Esophagus muscularis mucosa (tissue), 4 donors: ENCODE results near the gene NAV3. TPM values are rescaled to one million over a fixed set of nuclear protein-coding genes. Genes with fewer than 3 reads are reported as not detected.
A peak's percentile ranks its signal among the peaks of the same experiment; 100 is the strongest.

Experiments
- DNase-seq: peaks from one replicate; pipeline ENCODE4 v3.0.0-alpha.2; 2017; ENCODE audit errors: extremely low spot score
- H3K27ac ChIP-seq, 4 donors: fragments of 200-600 bp; sonication (generic); replicated peaks in 1 of 4; 1 replicate in 3 of 4; 2 replicates in 1 of 4; pipeline ENCODE4 v1.5.1; 2016 to 2019; ENCODE audit warnings: mild to moderate bottlenecking in 1 of 4
- H3K27me3 ChIP-seq, 4 donors: fragments of 200-600 bp; sonication (generic); one replicate each; pipeline versions ENCODE4 v1.5.1 to v1.6.0; 2016 to 2019
- H3K36me3 ChIP-seq, 4 donors: fragments of 200-600 bp; sonication (generic); one replicate each; pipeline ENCODE4 v1.5.1; 2016 to 2019
- H3K4me1 ChIP-seq, 4 donors: fragments of 200-600 bp; sonication (generic); one replicate each; pipeline ENCODE4 v1.5.1; 2016 to 2019
- H3K4me3 ChIP-seq, 4 donors: fragments of 200-600 bp; sonication (generic); 1 replicate in 2 of 4; 2 replicates in 2 of 4; pipeline ENCODE4 v1.5.1; 2016 to 2019; ENCODE audit warnings: mild to moderate bottlenecking in 4 of 4, moderate library complexity in 1 of 4
- H3K9me3 ChIP-seq, 4 donors: fragments of 200-600 bp; sonication (generic); 1 replicate in 3 of 4; 2 replicates in 1 of 4; pipeline ENCODE4 v1.5.1; 2016 to 2019
- CTCF ChIP-seq, 3 experiments: fragments of 200-600 bp in 2 of 3; fragments of 450-650 bp in 1 of 3; sonication (generic) in 2 of 3; IDR thresholded peaks; one replicate each; pipeline ENCODE4 v1.5.1; 2017 to 2019; ENCODE audit warnings: antibody characterized with exemption in 3 of 3, mild to moderate bottlenecking in 2 of 3, moderate library complexity in 1 of 3
- EP300 ChIP-seq: sonication (generic); formaldehyde crosslinking; IDR thresholded peaks from one replicate; pipeline ENCODE4 v1.6.1; 2017; ENCODE audit warnings: antibody characterized with exemption
- POLR2A ChIP-seq: fragments of 450-650 bp; IDR thresholded peaks from one replicate; pipeline ENCODE4 v1.6.1; 2017; ENCODE audit warnings: antibody characterized with exemption, moderate library complexity, mild to moderate bottlenecking, low read depth
- POLR2AphosphoS5 ChIP-seq, 2 donors: sonication (generic); formaldehyde crosslinking; IDR thresholded peaks; one replicate each; pipeline ENCODE4 v1.6.1; 2017; ENCODE audit warnings: antibody characterized with exemption in 2 of 2
- WGBS: methylation state at CpG from one replicate; pipeline ENCODE4 v1.1.5; 2018; 5-methylcytosine and 5-hydroxymethylcytosine counted together
- intact Hi-C: fragments of 100-400 bp; cut with DNase I; formaldehyde crosslinking; loops from one replicate; pipeline ENCODE4 v1.15.1; 2023
- total RNA-seq, 4 donors: library from RNA; depleted of rRNA; stranded (reverse); fragments of >200 nt; gene quantifications; one replicate each; pipeline versions ENCODE4 v1.1.0 to v1.2.1, GENCODE V29; 2016

NAV3 gene
- total RNA-seq, 4 donors from 2014 or later = 4.3 to 9.6 (median 5.4) TPM

GRCh38 chr12:77924703-77925102 lies 94.0 kb downstream of the NAV3 start:
- Histone ChIP-seq H3K27ac (no peak overlapping the region), H3K4me1 (peaks cover 0 to 8% (median 0%) of the 10 kb centered on the region in 4 donors), H3K27me3 (no peaks in the 10 kb centered on the region), H3K4me3 (no peak overlapping the region), H3K36me3 (no peaks in the 10 kb centered on the region), H3K9me3 (no peaks in the 10 kb centered on the region)
- 82% methylated on average over 2 of the region's 2 CpGs for WGBS
- TF ChIP-seq CTCF (IDR thresholded peaks at IDR 0.05) = no peak
- TF ChIP-seq EP300 = no peak
- TF ChIP-seq POLR2A = no peak
- TF ChIP-seq POLR2AphosphoS5 (IDR thresholded peaks at IDR 0.05) = no peak
- DNase-seq = no peak
- intact Hi-C loops = loop anchor here (5.0 kb wide), 1 partner anchor 202 kb away; no protein-coding TSS in a partner anchor

- TF ChIP-seq EP300 (no peak), POLR2AphosphoS5 (IDR thresholded peaks at IDR 0.05) (no peak), POLR2A (no peak), CTCF (IDR thresholded peaks at IDR 0.05) (peak; percentile 56 to 74 (median 66))
- no peak for DNase-seq
- Histone ChIP-seq H3K4me1 (peaks cover 0 to 8% (median 0%) of the 10 kb centered on the region in 4 donors), H3K36me3 (no peaks in the 10 kb centered on the region), H3K9me3 (no peaks in the 10 kb centered on the region), H3K27me3 (no peaks in the 10 kb centered on the region), H3K27ac (no peak overlapping the region), H3K4me3 (peak overlapping the region in 1 of 4 donors; percentile 1)
- WGBS = 2% methylated on average over 6 of the region's 6 CpGs
- intact Hi-C loops = loop anchor here (5.0 kb wide), 1 partner anchor 203 kb away; no protein-coding TSS in a partner anchor
These were observed 94.9 kb downstream of the NAV3 start for GRCh38 chr12:77925536-77926108.

GRCh38 chr12:77928078-77928477 lies 97.4 kb downstream of the NAV3 start:
- H3K4me1 ChIP-seq = peaks cover 0 to 8% (median 0%) of the 10 kb centered on the region in 4 donors
- TF ChIP-seq POLR2AphosphoS5 (IDR thresholded peaks at IDR 0.05) (no peak), POLR2A (no peak), EP300 (no peak), CTCF (IDR thresholded peaks at IDR 0.05) (no peak)
- no peaks in the 10 kb centered on the region for H3K36me3 ChIP-seq
- no peak overlapping the region for H3K4me3 ChIP-seq
- no peak overlapping the region for H3K27ac ChIP-seq
- 93% methylated on average over 8 of the region's 8 CpGs for WGBS
- no peaks in the 10 kb centered on the region for H3K27me3 ChIP-seq
- intact Hi-C loops = loop anchor here (5.0 kb wide), 1 partner anchor 206 kb away; no protein-coding TSS in a partner anchor
- no peaks in the 10 kb centered on the region for H3K9me3 ChIP-seq
- no peak for DNase-seq

- TF ChIP-seq EP300 = no peak
- no peak for TF ChIP-seq POLR2A
- TF ChIP-seq POLR2AphosphoS5 (IDR thresholded peaks at IDR 0.05) = no peak
- TF ChIP-seq CTCF (IDR thresholded peaks at IDR 0.05) = no peak
- intact Hi-C loops = no loop called here
- Histone ChIP-seq H3K4me1 (no peaks in the 10 kb centered on the region), H3K36me3 (no peaks in the 10 kb centered on the region), H3K27me3 (no peaks in the 10 kb centered on the region), H3K4me3 (no peak overlapping the region), H3K27ac (no peak overlapping the region), H3K9me3 (no peaks in the 10 kb centered on the region)
- WGBS = 98% methylated on average over 2 of the region's 2 CpGs
- no peak for DNase-seq
These were observed 101.5 kb downstream of the NAV3 start for GRCh38 chr12:77932216-77932615.

GRCh38 chr12:77938301-77938700 lies 107.6 kb downstream of the NAV3 start:
- H3K27ac ChIP-seq = no peak overlapping the region
- no peak overlapping the region for H3K4me3 ChIP-seq
- no peaks in the 10 kb centered on the region for H3K9me3 ChIP-seq
- H3K4me1 ChIP-seq = peaks cover 0 to 18% (median 9%) of the 10 kb centered on the region in 4 donors
- TF ChIP-seq POLR2AphosphoS5 (IDR thresholded peaks at IDR 0.05) = no peak
- TF ChIP-seq POLR2A = no peak
- no peak for TF ChIP-seq EP300
- TF ChIP-seq CTCF (IDR thresholded peaks at IDR 0.05) = no peak
- no peaks in the 10 kb centered on the region for H3K36me3 ChIP-seq
- DNase-seq = no peak
- intact Hi-C loops = no loop called here
- no peaks in the 10 kb centered on the region for H3K27me3 ChIP-seq
